NCI-H2171 (cell line): Measurements from ENCODE around the gene C12orf50.
A peak's percentile ranks its signal among the peaks of the same experiment; 100 is the strongest.
"Not testable (repeated sequence)": the region's sequence is repeated elsewhere in the genome, so short reads cannot be mapped to it uniquely, and the experiment has no call there.

Experiments
- DNase-seq: peaks from one replicate; lab custom pipeline; 2025; lab: John Stamatoyannopoulos, UW

C12orf50 gene, protein sequence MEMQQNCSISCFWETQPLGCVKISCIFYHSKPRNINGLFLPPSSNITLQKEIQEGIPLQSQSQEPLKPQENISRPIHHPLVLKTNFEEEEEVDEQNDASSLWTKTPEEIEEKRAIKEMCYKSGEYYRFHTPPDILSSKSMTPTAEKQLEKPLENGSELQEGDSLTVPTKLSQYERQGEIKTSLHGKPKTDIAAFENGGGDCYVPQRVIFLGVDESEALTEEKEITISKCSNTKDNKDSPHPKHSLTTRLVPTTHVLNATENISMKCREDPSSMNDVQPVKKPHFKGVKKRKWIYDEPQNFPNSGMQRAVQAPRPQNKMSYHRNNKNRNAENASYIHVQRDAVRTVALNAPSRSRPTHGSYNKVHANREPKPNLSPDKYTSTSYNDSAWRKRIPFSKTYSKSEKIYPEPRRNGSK

GRCh38 chr12:88029093-88029665, at the start of gene C12orf50:
C12orf50 (minus strand) TSS chr12:88029401; CDS start chr12:88026962, 2,439 bp downstream.
- DNase-seq: no peak

GRCh38 chr12:88067301-88067700, 38.1 kb upstream of the C12orf50 start:
- no peak for DNase-seq

DNA sequence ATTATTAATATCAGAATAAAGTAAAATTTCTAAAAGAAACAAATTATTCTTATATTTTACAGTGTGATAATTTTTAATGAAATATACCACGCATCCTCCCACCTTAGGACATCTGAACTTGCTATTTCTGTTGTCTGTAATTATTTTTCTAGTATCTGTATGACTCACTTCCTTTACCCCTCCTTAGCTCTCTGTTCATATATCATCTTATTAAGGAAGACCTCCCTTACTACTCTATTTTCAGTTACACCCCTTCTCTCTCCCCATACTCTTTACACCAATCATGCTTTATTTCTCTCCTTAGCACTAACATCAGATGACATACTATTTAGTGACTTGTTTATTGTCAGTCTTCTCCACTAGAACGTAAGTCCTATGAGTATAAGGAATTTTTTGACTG, 34.2 kb upstream of the C12orf50 start:
- no peak for DNase-seq

DNA sequence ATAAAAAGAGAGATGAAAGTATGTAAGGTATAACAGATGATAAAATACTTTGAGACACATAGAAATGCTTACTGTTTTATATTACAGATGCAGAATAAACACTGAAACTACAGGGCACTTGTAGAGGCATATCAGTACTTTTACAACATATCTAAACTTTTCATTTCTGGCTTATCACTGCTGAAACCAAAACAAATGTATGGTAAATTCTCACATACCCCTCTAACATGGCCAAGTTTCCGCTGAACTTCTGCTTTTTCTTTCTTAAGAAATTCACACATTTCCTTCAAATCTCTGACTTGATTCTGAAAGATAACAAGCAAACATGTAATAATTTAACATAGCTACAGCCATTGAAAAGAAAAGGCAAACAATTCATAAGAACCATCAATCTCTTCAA, 33.3 kb upstream of the C12orf50 start:
- DNase-seq: no peak

DNA sequence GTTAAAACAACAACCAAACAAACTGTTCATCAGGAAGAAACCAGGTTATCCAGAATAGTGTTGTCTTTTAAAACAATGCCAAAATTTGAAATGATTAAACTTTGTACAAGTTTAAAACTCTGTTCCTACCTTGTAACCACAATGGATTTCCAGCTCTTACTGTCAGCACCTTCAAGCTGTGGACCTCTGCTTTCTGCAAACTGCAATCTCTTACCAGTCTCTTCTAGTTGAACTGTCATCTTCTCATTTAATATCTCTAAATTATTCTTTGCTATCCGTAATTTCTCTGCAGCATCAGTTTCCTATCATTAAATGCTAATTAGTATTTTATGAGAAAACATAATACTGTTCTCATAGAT, 29.5 kb upstream of the C12orf50 start:
- DNase-seq: no peak

DNA sequence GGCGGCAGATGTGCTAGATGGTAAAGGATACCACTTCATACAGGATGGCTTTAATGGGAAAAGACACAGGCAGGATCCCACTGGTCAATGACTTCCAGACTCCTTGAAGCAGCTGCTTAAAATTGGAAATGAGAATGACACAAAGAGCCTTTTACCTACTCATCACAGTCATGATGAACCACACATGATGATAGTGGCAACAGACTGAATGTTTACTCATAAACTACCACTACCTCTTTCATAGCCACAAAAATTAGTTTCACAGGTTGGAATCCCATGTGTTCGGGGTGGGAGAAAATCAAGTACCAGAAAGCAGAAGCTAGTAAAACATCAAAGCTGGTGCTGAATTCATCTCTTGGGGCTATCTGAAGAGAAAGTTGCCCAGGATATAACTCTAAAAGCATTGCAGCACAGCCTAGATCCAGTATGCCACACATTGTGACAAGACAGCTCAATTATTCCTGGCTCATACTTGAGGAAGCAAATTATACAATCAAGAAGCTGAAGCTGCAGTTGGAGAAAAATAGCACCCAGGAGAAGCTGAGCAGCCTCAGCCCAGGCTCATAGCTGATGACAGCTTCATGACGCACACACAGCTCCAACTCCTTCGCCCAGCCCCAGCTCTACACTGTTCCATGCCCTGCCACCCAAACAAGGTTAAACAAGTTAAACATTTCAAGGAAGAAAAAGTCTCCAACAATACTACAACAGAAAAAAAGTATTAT, 29.0 kb upstream of the C12orf50 start:
- DNase-seq: no peak

DNA sequence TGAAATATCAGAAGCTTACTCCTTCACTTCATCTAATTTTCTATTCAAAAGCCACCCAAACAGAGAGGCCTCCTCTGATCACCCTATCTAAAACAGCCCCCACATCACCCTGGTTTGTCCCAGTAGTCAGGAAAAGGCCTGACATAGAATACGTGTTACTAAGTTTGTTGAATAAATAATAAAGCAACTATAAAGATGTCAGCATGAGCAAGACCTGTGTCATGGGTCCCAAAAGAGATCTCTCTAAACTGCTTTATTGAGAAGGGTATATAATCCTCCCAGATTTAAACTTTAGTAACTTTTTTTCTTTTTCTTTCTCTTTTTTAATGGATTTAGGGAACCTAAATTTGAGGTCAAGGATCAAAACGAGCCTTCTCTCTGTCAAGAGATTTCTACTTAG, 27.4 kb upstream of the C12orf50 start:
- no peak for DNase-seq

GRCh38 chr12:88052686-88053085, 23.5 kb upstream of the C12orf50 start:
- no peak for DNase-seq

DNA sequence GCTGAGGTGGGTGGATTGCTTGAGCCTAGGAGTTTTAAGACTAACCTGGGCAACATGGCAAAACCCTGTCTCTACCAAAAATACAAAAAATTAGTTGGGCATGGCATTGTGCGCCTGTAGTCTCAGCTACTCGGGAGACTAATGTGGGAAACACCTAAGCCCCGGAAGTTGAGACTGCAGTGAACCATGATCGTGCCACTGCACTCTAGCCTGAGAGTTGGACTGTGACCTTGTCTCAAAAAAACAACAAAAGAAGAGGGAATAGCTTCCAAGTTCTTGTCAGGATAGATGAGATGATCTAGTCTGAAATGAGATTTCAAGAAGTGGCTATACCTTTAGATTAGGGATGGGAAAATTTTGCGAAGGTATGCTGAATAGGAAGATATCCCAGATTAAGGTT, 14.8 kb upstream of the C12orf50 start:
- no peak for DNase-seq

DNA sequence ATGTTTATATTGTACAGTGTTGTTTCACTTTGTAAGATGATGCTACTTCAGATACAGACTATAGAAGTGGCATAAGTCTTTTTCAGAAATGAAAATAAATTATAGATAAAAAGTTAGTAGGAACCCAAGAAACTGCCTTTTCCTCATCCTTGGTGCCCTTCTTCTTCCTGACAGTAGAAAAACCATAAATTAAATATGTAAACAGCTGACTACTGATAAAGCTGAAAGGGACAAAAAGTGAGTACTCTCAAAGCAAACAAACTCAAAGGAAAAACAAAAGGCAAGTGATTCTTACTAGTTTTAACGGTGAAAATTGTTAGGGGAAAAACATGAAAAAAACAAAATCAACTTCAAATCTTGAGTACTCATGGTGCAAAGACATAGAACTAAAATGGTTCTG, 8.6 kb upstream of the C12orf50 start:
- DNase-seq: no peak

DNA sequence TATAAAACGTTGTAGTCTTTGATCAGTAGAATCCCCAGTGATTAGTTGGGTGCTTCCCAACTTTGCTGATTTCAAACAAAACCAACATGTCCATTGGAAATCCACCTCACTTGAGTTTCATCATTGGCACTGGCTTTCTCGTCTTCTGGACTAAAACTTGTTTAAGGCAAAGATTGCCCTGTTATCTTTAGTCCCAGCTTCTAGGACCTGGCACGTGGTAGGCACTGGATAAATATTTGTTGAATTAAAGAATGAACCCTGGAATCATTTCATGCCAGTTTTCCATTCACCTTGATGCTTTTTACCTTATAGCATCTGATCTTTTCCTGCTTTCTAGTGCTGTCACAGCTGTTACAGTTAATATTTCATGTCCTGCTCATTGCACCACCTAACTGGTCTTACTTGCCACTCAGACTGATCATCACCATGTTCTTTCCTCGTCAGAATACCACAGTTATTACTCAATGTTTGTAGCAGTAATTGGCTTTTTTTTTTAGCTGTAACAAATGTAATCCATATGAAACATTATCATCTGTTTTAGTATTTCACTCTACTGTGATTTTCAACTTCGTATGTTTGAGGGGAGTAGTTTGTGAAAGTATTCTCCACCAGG, 7.3 kb upstream of the C12orf50 start:
- DNase-seq: no peak

DNA sequence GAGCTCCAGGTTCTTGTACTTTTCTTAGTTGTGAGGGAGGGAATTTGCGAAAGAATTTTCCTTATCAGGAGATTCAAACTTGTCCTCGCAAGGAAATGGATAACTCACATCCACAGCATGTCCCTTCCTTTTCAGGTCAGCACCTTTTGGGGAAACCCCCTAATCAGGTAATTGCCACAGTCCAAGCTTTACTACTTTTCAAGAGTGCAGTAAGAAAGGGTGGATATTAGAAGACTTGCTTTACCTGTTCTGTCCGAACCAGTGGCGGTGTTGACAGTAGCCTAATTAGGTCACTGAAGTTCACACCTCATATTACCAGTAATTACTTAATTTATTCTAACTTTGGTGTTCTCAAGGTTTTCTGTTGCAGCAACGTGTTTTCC, 6.7 kb upstream of the C12orf50 start:
- DNase-seq: no peak

- DNase-seq: peak; percentile 89
These were observed 6.2 kb upstream of the C12orf50 start for GRCh38 chr12:88035271-88035906.

DNA sequence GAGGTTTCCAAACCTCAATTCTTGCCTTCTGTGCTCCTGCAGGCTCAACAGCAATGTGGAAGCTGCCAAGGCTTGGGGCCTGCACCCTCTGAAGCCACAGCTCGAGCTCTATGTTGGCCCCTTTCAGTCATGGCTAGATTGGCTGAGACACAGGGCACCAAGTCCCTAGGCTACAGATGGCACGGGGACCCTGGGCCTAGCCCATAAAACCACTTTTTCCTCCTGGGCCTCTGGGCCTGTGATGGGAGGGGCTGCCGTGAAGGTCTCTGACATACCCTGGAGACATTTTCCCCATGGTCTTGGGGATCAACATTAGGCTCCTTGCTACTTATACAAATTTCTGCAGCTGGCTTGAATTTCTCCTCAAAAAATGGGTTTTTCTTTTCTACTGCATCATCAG, 2.0 kb upstream of the C12orf50 start:
- not testable (repeated sequence) for DNase-seq

GRCh38 chr12:88026196-88026595, 3.0 kb downstream of the C12orf50 start:
- no peak for DNase-seq

DNA sequence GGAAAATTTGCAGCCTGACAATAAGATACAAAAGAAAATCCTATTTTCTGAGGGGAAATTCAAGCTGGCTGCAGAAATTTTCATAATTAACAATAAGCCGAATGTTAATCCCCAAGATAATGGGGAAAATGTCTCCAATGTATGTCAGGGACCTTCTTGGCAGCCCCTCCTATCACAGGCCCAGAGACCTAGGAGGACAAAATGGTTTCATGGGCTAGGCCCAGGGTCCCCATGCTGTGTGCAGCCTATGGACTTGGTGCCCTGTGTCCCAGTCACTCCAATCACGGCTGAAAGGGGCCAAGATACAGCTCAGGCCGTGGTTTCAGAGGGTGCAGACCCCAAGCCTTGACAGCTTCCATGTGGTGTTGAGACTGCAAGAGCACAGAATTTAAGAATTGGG, 11.2 kb downstream of the C12orf50 start:
- DNase-seq: no peak

DNA sequence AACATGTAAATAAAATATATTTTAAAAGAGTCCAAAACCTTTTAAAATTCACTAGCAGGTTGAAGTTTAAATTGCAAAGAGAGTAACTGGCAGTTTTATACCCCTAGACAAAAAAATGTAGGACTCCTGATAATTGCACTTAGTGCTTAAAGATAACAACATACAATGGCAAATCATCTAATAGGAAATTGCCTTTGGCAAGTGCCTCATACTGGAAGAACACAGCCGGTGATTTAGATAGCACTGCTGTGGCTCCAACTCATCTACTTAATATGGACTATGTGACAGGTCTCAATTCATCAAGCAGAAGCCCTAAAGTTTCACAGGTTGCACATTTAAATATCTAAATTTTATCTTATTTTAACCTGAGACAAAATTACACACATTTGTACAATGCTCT, 13.4 kb downstream of the C12orf50 start:
- no peak for DNase-seq

DNA sequence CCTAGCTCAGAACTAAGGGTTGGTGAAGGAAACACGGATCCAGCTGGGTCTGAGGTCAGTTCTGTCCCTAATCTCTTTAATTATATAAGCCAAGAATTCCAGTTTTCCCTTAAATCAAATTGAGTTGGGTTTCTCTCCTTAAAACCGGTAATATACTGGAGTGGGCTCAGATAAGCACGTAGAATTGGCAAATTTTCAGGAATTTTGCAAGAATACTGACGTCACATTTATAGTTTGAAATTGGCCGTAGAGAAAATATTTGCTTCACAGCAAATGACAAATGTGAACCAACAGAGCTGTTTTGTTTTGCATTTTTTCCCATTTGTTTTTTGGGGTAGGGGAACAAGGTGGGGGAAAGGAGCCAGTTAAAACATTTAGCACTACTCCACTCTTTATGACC, 17.4 kb downstream of the C12orf50 start:
- DNase-seq: no peak

GRCh38 chr12:88006351-88006750, 22.9 kb downstream of the C12orf50 start:
- DNase-seq: no peak

GRCh38 chr12:88001327-88001726, 27.9 kb downstream of the C12orf50 start:
- no peak for DNase-seq

DNA sequence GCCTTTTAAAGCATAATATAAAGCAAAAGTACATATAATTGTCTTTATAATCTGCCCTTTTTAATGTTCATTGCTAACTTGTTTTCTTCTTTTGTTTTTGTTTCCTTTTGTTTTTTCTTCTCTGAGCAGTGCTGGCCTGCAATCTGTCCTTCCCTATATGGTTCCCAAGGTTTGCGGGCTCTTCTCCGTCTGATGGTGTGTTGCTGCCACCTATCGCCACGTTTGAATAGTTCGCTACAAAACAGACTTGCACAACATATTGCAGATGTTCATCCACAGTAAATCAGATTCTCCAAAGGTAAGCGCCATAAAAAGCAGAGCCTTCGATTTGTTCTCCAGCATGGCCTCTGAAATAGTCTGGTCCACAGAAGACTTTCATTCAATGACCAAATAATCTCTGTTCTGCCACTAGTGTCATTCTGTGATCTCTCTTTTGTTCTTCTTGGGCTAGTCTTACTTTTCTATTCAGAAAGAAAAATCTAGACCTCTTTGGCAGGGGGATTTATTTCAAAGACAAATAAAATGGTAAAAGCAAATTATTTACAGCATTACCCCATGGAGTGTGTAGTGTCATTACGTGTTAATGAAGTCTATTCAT, 33.5 kb downstream of the C12orf50 start:
- peak; percentile 51 for DNase-seq

- DNase-seq: no peak
These were observed 37.7 kb downstream of the C12orf50 start for GRCh38 chr12:87991483-87991882.
